Mesothelial cell of epicardium (in vitro differentiated cells): ENCODE data around the gene KTN1. TPM values are rescaled to one million over a fixed set of nuclear protein-coding genes. Genes with fewer than 3 reads are reported as not detected.

Experiments used
- DNase-seq, 2 experiments: peaks; one replicate each; pipeline ENCODE4 v3.0.0; 2021; ENCODE audit warnings: low spot score in 2 of 2; ENCODE audit not compliant: unreplicated experiment in 2 of 2
- H3K27ac Mint-ChIP-seq: 2 replicates; pipeline ENCODE4 v1.8.0; 2021; ENCODE audit warnings: mixed read lengths
- H3K27me3 Mint-ChIP-seq: 2 replicates; pipeline ENCODE4 v1.8.0; 2021; ENCODE audit warnings: low read depth, mixed read lengths
- H3K36me3 Mint-ChIP-seq: 2 replicates; pipeline ENCODE4 v1.8.0; 2021; ENCODE audit warnings: mixed read lengths
- H3K4me1 Mint-ChIP-seq: 2 replicates; pipeline ENCODE4 v1.8.0; 2021; ENCODE audit warnings: mixed read lengths
- H3K4me3 Mint-ChIP-seq: 2 replicates; pipeline ENCODE4 v1.8.0; 2021; ENCODE audit warnings: mild to moderate bottlenecking, moderate library complexity, mixed read lengths
- H3K9me3 Mint-ChIP-seq: 2 replicates; pipeline ENCODE4 v1.8.0; 2021; ENCODE audit warnings: mixed read lengths
- CTCF ChIP-seq: fragments of 200-600 bp; sonication (generic); IDR thresholded peaks from one replicate; pipeline ENCODE4 v1.5.0; 2021; ENCODE audit warnings: antibody characterized with exemption; ENCODE audit not compliant: unreplicated experiment
- total RNA-seq: library from RNA; stranded (reverse); gene quantifications from 3 replicates; pipeline ENCODE4 v1.2.1, GENCODE V29; 2021

KTN1 gene
- total RNA-seq, 1 donor from 2014 or later = 153 TPM

- H3K36me3 Mint-ChIP-seq = peaks cover 19% of the 10 kb centered on the region
- H3K27me3 Mint-ChIP-seq = no peaks in the 10 kb centered on the region
- H3K9me3 Mint-ChIP-seq = no peaks in the 10 kb centered on the region
- H3K4me3 Mint-ChIP-seq = no peak overlapping the region
- TF ChIP-seq CTCF = no peak
- H3K4me1 Mint-ChIP-seq = peaks cover 34% of the 10 kb centered on the region
- no peak for DNase-seq
- H3K27ac Mint-ChIP-seq = no peak overlapping the region
Measured at GRCh38 chr14:55610713-55611370, 30.8 kb downstream of the KTN1 start.

- DNase-seq = no peak
- peaks cover 29% of the 10 kb centered on the region for H3K36me3 Mint-ChIP-seq
- no peaks in the 10 kb centered on the region for H3K27me3 Mint-ChIP-seq
- H3K9me3 Mint-ChIP-seq = no peaks in the 10 kb centered on the region
- peak overlapping the region; percentile 23 for H3K27ac Mint-ChIP-seq
- H3K4me3 Mint-ChIP-seq = no peak overlapping the region
- peaks cover 27% of the 10 kb centered on the region for H3K4me1 Mint-ChIP-seq
- TF ChIP-seq CTCF = no peak
Measured at GRCh38 chr14:55611859-55612258, 31.9 kb downstream of the KTN1 start.

GRCh38 chr14:55614304-55614703 is 34.3 kb downstream of the KTN1 start:
- H3K9me3 Mint-ChIP-seq = peaks cover 9% of the 10 kb centered on the region
- H3K4me1 Mint-ChIP-seq = peaks cover 15% of the 10 kb centered on the region
- no peak overlapping the region for H3K4me3 Mint-ChIP-seq
- no peak for DNase-seq
- H3K27ac Mint-ChIP-seq = no peak overlapping the region
- H3K36me3 Mint-ChIP-seq = peaks cover 46% of the 10 kb centered on the region
- H3K27me3 Mint-ChIP-seq = no peaks in the 10 kb centered on the region
- TF ChIP-seq CTCF = no peak

GRCh38 chr14:55620277-55620676 is 40.3 kb downstream of the KTN1 start:
- Mint-ChIP-seq H3K4me3 (no peak overlapping the region), H3K27ac (no peak overlapping the region), H3K9me3 (peaks cover 25% of the 10 kb centered on the region), H3K4me1 (peaks cover 8% of the 10 kb centered on the region), H3K36me3 (peaks cover 67% of the 10 kb centered on the region), H3K27me3 (no peaks in the 10 kb centered on the region)
- no peak for DNase-seq
- TF ChIP-seq CTCF = no peak

GRCh38 chr14:55620981-55621380 is 41.0 kb downstream of the KTN1 start:
- peaks cover 25% of the 10 kb centered on the region for H3K9me3 Mint-ChIP-seq
- no peak overlapping the region for H3K4me3 Mint-ChIP-seq
- no peaks in the 10 kb centered on the region for H3K27me3 Mint-ChIP-seq
- DNase-seq = no peak
- H3K4me1 Mint-ChIP-seq = peaks cover 8% of the 10 kb centered on the region
- no peak for TF ChIP-seq CTCF
- no peak overlapping the region for H3K27ac Mint-ChIP-seq
- H3K36me3 Mint-ChIP-seq = peaks cover 62% of the 10 kb centered on the region

GRCh38 chr14:55621391-55621790 is 41.4 kb downstream of the KTN1 start:
- DNase-seq = no peak
- H3K9me3 Mint-ChIP-seq = peaks cover 25% of the 10 kb centered on the region
- no peaks in the 10 kb centered on the region for H3K27me3 Mint-ChIP-seq
- TF ChIP-seq CTCF = no peak
- no peak overlapping the region for H3K27ac Mint-ChIP-seq
- H3K4me3 Mint-ChIP-seq = no peak overlapping the region
- peaks cover 8% of the 10 kb centered on the region for H3K4me1 Mint-ChIP-seq
- H3K36me3 Mint-ChIP-seq = peaks cover 58% of the 10 kb centered on the region
